ENCODE measurements around the gene URB1. TPM values are rescaled to one million over a fixed set of nuclear protein-coding genes. Genes with fewer than 3 reads are reported as not detected.

The URB1 gene
- total and polyA plus RNA-seq, 9 of the 15 experiments (the other 6 are each of a cell fraction or from before 2014, with no cell fraction given) = 0.97 to 53.6 (median 21.5) TPM

- TF ChIP-seq AFF1 (IDR thresholded peaks at IDR 0.05; ENCODE audit: low read depth in 1 of 2, partially characterized antibody in 2 of 2) (no peak), ZNF280A (IDR thresholded peaks at IDR 0.05; ENCODE audit: low read depth, partially characterized antibody) (no peak), PPARD (CRISPR knock-in tag; IDR thresholded peaks at IDR 0.05) (no peak), NR1H2 (CRISPR knock-in tag; IDR thresholded peaks at IDR 0.05) (no peak), ZNF282 (CRISPR knock-in tag; IDR thresholded peaks at IDR 0.05) (no peak), ZNF124 (CRISPR knock-in tag; IDR thresholded peaks at IDR 0.05) (no peak), HMGN3 (IDR thresholded peaks at IDR 0.05; ENCODE audit: borderline replicate concordance, extremely low read depth, insufficient read length, low read depth, low read length) (no peak), ZNF274 (IDR thresholded peaks at IDR 0.05; ENCODE audit: borderline replicate concordance, low read depth, low read length) (no peak), SMARCA5 (IDR thresholded peaks at IDR 0.05) (no peak)
Measured at GRCh38 chr21:32306021-32306780, 86.6 kb downstream of the URB1 start (continued).
